GM19035 (cell line): ENCODE measurements around the gene HOXA13.

Experiments used
- ATAC-seq: cut with Tn5 transposase; IDR thresholded peaks from one replicate; pipeline ENCODE4 v1.9.1; 2021; ENCODE audit not compliant: unreplicated experiment

Gene HOXA13

DNA sequence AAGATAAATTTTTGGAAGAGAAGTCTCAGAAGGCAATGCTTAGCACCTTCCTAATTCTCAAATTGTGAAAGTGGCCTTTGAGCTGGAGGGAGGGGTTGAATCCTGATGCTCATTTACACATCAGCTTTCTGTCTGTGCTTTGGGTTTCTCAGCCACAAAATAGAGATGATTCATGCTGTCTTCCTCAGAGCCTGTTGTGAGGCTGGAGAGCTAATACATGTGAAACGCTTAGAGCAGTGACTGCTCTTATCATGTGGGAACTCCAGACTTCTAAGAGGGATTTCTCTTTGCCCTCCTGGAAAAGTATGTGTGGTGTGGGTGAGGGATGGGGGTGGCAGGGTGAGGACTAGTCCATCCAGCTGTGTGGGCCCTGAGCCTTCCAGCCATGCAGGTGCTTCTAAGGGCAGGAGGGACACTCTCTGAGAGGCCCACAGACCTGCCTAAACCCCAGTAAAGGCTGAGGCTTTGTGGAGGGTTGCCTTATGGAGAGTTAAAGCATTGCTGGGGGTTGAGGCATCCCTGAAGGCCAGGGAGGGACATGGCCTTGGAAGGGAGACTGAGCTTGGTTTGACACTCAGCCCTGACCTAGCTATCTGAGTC is 37.9 kb upstream of the HOXA13 start:
- ATAC-seq: no peak

DNA sequence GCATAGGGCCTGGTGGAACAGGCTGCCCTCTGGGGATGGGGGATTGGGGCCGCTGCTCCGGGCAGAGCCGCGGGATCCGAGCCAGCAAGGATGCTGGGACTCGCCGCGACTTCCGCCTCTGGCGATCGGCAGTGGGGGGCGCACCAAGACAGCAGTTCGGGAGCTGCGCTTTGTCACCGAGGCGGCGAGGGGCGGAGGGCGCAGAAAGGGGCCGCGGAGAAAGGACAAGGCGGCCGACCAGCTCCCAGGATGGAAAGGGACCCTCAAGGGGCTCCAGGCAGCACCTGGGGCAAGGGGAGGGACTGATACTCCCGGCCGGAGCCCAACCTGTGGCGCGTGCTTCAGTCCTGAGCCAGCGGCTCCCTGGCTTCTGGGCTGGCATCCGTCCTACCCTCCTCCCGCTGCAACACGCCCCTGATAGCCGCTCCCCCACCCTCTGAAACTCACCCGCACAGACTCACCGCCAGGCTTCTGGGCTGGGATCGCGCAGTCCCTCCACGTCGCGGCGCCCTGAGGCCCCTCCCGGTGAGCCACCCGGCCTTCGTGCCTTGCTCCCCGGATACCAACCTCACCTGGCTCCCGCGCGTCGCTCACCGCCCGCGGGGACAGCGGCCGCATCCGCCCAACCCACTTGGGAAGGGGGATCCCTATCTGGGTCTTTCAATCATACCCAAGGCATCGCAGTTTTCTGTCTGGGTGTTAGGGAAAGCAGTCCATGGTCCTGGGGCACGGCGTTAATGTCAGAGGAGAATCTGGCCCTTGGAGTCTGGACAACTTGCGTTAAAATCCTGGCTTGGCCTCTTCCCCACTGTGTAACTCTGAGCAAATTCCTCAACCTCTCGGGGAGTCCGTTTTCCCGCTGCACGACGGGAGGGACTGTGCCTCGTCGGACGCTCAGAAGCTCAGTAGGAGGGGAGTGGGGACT is 35.8 kb upstream of the HOXA13 start:
- no peak for ATAC-seq

DNA sequence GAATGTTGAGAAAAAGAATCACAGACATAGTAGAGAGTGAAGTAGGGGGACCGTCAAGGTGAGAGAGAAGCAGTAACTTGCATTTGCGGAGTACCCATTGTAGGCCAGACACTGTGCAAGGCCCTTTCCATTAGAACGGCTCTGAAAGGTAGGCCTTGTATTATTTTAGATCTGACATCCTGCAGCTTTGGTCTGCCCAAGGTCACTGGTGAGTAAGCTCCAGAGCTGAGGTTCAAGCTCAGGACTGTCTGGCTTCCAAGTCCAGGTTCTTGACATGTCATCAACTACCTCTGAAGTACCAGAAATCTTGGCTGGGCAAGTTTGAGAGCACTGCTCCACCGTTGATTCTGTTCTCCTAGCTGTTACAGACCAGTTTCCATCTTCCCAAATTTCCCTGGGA is 29.6 kb upstream of the HOXA13 start:
- ATAC-seq: no peak

DNA sequence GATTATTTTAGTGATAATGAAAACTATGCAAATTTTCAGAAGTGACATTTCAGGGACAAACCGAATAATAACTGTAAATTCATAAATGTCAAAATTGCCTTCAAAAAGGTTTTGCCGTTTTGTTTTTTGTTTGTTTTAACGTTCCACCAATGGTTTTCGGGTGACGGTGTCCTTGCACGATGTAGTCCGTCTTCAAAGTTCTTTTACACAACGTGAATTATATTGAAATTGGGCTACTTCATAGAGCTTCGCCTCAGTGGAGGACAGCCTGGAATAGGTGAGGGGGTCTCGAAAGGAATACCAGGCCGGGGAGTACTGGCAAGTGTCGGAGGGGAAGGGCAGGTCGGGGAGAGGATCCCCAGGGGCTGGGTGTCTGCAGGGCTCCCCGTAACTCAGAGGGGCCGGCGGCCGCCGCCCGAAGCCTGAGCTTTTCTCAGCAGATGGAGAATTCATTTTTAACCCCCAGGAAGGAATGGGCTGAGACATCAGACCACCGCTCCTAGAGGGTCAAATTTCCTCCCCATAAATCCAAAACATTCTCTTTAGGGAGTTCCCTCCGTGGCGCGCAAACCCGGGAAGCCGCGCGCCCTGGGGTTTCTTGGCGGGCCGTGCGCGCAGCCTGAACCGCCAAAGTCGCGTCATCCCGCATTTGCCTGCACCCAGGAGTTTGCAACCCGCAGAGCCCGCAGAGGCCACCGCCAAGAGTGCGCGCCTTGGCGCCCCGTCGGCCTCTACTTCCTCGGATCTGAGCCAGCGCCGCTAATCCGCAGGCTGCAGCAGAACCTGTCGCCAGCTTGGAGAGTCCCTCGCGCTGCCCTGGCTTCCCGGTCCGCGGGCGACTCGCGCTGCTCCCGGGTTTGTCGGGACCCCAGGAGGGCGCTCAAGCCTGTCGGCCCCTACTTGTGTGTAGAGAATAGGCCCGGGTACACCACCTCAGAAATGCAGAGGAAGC is 25.4 kb upstream of the HOXA13 start:
- no peak for ATAC-seq

DNA sequence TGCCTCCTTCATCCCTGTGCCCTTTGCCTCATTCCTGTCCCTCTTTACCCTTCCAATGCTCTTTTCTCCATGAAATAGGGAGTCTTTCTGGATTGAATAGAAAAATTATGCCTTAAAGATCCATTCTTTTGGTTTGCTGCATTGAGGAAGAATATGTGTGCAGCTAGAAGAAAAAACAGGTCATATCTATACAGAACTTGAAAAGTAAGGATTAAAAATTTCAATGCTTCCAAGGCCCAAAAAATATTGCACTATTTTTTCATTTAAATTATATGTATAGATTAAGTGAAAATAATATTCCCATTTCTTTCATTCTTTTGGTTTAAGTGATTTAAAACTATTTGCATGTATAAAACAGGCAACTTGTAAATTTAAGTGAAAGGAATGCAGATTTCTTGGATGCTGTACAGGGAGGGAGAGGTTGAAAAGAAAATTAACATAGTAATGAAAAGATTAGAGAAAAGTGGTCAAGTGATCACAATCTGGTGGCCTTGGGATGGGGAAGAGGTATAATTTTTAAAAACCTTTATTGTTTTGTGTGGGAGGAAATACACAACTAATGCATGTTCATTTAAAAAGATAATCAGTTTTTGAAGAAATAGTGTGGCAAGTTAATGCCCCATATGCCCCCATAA is 24.2 kb upstream of the HOXA13 start:
- no peak for ATAC-seq

DNA sequence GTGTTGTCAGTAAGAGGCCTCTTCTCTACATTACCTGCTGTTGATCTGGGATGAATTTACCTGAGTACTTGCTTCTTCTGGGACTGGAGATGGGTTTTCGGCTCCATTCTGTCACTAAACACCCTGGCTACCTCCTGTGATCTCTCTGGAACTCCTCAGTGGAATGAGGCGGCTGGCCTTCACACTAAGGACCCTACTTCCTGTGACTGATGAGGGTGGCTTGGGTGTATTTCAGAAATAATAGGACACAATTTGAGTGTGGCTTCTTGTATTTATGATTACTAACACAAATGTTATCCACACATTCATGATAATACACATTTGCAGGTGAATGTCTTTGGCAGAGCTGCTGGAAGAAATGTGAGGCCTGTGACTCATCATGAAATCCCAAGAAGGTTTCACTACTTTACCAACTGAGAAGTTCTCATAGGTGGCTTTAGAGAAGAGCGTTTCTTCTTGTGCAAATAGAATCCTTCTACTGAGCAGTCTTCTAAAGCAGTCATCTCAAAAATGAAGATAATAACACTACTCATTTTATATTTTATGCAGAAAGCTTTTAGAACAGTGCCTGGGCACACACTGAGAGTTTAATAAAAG is 21.4 kb upstream of the HOXA13 start:
- ATAC-seq: no peak

DNA sequence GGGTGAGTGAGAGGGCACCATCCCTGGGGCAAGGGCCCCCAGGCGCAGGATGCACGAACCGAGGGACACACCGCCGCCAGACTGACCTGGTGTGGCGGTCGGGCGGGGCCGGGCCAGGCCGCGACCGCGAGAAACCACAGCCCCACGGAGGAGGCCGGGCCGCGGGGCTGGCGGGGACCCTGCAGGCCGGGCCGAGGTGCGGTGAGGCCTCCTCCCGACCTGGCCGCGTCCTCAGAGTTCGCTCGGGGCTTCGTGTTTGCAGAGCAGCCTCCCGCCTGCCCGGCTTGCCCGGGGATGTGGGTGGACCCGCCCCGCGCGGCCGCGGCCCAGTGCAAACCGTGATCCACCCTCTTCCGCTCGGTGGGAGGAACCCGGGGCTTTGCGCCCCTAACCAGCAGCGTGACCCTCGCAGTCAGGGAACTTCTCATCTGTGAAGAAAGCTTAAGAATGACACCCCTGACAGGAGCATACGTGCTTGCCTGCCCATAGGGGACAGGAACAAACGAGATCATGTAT is 20.6 kb upstream of the HOXA13 start:
- ATAC-seq: no peak

DNA sequence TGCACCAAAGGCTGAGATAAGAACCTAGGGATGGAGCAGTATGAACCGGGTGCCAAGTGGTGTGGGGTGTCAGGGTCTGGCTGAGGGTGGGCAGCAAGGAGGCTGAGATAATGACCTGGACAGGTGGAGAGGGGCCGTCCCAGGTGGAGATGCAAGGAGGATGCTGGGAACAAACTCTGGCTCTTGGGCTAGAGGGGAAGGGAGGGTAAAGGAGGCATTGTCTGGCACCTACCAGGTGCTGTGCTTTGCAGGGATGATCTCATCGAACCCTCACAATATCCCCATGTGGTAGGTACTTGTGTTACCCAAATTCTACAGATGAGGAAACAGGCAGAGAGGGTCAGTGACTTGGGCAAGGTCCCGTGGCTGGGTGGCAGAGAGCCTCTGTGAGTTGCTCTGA is 19.9 kb upstream of the HOXA13 start:
- no peak for ATAC-seq

DNA sequence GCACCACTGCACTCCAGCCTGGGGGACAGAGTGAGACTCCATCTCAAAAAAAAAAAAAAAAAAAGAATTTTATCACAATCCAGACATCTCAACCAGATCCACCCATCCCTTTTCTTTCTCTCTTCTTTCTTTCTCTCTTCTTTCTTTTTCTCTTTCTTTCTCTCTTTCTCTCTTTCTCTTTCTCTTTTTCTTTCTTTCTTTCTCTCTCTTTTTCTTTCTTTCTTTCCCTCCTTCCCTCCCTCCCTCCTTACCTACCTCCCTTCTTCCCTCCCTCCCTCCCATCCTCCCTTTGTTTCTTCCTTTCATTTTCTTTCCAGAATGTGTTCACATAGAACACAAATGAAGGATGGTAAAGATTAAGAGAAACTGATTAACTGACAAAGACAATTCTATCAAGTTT is 18.1 kb upstream of the HOXA13 start:
- no peak for ATAC-seq

DNA sequence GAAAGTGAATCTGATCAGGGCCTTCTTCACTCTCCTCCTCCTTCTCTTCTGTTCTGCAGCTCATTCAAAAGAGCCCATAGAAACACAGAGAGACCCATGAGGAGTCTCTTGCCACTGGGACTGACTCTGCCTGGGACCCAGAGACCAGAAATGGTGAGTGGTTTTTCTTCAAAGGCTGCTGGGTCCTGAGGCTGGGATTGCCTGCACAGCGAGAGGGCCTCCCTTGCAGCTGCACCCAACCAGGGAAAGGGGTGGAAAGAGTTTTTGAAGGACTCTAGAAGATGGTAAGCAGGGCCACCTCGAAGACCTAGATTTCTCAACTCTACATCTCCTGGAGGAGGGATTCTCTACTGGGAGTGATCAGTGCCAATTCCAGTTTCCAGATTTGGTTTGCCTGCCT is 15.5 kb upstream of the HOXA13 start:
- no peak for ATAC-seq

DNA sequence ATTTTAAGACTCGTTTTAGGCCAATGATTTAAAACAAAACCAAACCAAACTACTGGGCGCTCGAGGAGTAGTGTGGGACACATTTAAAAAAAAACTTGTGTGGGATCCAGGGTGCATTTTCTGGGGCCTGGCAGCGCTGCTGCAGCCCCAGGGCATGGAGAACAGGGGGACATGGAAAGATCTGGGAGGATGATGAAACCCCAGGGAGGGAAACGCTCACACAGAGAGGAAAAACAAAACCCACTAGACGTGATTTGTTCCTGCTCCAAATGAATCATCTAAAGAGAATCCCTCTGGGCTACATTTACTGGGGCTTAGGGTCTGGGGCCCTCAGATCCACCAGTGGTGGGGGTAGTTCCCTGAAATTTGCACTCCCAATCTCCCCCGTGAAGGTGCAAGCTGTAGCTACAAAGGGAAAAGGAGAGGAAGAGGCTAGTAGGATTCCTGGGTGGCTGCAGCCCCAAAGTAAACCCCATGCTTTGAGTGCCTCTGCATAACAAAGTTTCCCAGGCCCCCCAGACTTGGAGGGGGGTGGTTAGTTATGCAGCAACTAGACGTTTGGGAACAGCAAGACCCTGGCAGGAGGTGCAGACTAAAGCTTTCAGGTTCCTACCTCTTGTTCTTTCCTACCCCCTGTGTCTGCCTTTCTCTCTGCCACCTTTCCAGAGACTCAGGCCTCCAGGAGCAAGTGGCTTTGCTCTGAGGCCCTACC is 14.5 kb upstream of the HOXA13 start:
- no peak for ATAC-seq

DNA sequence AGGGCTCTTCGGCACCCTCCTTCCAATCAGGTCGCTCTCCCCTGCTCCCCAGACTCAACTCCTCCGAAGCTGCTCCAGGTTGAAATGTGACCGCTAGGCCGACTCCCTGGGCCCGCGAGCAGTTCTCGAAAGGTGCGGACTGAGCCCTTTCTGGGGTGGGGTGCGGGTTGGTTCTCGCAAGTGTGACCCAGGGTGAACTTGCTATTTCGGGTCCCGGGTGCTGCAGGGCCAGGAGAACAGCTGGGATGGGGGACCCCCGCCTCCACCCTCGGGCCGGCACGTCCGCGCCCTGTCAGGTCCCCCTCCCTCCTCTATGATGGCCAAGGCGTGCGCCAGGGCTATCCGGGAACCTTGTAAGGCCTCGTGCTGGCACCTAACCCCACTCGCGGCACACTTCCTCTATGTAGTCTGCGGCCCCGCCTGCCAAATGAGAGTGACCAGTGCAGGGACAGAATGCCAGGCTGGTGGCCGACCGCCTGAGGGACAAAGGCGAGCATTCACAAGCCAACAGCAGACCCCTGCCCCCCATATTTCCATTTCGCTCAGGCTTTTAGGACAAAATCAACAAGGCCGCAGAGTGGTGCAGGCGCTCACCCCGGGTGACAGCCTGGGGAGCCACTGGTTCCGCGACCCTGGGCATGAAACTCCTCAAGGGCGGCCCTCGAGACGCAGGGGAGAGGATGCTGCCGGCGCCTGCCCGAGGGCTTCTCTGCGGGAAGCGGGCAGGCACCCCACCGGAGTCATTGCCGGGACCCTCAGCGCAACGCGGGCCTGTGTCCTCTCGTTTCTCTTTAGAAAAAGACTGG is 13.7 kb upstream of the HOXA13 start:
- ATAC-seq: no peak

DNA sequence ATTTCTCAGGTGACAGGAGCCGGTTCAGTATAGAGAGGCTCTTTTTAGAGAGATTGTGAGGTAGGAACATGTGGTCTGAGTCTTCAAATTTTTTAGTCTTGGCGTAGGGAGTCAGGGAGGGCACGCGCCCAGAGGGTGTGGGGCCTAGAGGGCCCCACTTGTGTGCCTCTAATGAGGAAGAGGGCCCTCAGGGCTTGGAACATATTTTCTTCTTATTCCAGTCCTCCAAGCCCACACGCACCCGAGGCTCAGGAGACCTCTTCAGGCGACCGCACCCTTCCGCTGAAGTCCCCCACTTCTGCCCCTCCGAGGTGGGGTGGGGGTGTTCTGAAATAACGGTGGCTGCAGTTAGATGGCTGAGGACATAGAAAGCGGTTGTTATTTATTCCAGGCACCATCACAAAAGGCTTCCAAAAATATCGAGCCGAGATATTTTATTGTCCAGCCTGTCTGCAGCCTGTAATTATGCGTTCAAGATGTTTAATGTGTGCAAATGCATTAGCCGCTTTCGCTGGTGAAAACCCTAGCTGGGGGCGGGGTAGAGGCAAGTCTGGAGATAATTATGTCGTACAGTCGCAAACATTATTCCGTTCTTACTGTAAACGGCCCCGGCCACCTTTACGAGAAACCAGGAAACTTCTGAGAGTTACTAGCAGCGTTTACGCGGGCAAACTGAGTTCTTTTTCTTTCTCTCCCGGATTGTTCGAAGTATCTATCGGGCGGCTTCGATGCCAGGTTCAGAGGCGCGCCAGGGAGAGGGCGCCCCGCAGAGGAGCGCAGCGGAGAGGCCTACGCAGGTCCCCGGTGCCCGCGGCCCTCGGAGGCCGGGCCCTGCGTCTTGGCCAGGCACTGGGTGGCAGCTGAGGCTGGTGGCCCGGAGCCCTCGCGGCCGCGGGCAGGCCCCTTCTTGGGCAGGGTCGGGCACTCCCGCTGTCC is 12.9 kb upstream of the HOXA13 start:
- ATAC-seq: no peak

DNA sequence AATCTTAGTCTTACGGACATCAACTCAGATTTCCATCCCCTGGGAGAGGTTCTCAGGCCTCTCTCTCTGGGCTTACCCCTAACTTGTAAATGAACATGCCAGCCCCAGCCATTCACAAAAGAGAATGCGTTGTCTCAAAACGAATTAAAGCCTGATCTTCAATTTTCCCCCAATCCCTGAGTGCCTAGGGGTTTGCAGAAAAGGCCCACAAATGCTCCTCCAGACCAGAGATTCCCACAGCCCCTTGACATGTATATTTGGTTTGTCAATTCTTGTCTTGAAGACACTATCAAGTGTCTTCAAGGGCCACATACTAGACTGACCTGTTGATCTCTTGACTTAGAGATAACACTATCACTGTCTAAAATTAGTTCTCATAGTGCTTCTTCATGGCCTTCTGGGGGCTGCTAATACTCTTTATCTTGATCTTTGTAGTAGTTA is 11.9 kb upstream of the HOXA13 start:
- ATAC-seq: no peak

DNA sequence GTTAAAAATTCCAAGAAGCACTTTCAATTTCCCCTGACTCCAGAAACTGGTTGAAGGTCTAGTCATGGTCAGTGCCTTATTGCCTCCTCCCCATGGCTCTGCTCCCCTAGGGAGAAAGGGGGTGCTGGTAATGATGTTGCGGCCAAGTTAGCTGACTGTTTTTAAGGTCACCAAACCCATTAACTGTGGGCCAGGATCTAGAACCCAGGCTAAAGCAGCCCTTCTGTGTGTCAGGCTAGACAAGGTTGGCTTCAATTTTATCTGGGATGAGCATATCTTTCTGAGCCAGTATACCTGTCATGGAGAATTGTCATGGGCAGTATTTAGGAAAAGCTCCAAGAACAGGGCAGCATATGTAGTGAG is 11.2 kb upstream of the HOXA13 start:
- no peak for ATAC-seq

DNA sequence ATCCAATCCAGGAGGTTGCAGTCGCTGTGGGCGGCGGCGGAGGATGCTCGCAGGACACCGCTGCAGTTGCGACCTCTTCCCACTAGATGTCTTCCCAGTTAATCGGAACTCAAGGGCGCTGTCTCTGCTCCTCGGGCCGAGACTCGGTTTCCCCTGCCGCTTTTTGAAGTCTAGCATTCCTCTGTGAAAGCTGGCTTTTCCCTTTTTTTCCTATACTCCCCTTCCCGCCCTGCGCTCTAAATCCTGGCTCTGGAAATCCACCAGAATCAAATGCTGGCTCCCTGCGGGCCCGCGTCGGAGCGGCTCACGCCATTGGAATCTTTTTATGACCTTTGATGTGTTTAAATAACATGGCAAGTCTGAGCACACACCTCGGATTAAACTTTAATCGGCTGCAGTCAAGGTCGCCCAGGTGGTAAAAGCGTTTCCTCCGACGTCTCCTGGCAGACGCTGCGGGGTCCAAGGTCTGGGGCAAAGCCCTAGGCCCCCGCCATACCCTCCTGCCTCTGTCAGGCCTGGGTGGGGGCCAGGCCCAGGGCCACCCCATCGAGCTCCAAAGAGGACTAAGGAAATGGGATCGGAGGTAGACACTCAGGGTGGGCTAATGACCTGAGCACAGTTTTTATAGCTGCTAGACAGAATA is 10.7 kb upstream of the HOXA13 start:
- ATAC-seq: no peak

DNA sequence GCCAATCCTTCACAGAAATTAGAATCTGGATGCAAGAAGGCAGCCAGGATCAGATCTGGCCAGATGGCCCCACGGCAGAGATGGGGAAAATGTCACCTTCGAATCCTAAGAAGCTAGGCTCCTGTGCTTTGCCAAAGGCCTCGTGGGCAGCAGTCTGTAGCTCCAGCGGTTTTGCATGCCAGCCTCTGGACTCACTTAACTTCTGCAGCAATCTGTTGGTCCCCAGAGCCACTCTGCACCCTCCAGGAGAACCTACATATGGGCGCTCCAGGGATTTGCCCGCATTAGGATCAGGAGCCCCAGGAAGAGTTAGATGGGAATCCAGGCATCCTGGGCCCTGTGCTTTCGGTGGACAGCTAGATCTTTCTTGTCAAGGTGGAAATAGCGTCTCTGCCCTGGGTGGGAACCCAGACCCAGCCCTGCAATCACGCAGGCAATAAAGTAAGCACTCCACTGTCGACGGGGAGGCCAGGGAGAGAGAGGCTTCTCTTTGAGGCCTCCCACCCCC is 10.1 kb upstream of the HOXA13 start:
- no peak for ATAC-seq
